Measurements from ENCODE around the gene GALNT10.
A peak's percentile ranks its signal among the peaks of the same experiment; 100 is the strongest.

The GALNT10 gene

DNA sequence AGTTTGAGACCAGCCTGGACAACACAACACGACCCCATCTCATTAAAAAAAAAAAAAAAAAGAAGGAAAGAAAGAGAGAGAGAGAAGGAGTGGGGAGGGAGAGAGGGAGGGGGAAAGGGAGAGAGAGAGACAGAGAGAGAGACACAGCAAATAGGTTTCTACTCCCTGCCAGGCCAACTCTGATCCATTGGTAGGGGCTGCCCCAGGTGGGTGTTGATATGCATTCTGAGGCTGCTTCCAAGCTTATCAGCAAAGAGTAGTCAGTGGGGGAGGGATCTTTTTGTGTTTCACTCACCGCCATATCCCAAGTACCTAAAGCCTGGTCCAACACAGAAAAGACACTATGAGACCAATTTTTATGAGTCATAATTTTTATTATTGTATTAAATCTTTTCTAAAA lies 198.3 kb downstream of the GALNT10 start:
- no peak for DNase-seq

GRCh38 chr5:154390096-154390495 lies 199.6 kb downstream of the GALNT10 start:
- no peak for DNase-seq

DNA sequence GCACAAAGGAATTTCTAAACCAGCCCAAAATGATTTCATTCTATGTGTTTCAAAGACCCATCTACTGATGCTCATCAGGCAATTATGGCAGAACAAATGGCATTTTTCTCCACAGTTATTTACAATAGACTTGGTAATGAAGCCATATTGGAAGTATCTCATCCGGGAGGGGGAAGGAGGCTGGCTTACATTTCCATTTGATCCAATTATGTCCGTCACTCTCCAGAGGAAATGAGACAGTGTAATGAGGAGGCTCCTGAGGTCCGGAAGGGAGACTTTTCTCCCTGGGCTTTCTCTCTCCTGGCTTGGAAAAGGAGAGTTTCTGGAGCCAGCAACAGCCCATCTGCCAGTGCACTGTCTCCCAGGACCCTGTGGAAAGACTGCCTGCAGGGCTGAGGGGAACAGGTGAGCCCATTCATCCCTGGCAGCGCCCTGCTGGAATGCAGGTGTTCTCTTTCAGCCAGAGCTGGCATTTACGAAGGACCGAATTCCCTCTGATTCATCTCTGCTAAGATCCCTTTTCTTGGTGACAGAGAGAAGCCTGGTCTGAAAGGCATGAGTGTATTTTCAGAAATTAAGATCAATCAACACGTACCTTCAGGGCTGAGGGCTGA lies 200.3 kb downstream of the GALNT10 start:
- no peak for DNase-seq

- no peak for DNase-seq
These were observed 201.3 kb downstream of the GALNT10 start for GRCh38 chr5:154391788-154392187.

DNA sequence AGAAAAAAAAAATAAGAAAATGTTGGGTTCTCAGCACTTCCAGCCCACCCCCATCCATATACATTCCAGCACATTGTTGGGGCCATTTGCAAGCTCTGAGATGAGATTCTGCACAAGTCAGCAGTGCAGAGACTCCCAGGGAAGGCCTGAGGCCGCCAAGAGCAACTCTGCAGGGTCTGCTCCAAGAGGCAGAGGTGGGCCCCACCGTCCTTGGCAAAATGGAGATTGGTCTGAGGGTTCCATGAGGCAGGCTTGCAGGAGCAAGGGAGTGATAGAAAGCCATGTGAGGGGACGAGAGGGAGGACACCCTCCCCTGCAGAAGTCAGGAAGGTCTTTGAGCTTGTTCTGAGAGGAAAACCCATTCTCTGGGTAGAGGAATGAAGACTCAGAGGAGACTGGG lies 203.3 kb downstream of the GALNT10 start:
- DNase-seq, result no peak

DNA sequence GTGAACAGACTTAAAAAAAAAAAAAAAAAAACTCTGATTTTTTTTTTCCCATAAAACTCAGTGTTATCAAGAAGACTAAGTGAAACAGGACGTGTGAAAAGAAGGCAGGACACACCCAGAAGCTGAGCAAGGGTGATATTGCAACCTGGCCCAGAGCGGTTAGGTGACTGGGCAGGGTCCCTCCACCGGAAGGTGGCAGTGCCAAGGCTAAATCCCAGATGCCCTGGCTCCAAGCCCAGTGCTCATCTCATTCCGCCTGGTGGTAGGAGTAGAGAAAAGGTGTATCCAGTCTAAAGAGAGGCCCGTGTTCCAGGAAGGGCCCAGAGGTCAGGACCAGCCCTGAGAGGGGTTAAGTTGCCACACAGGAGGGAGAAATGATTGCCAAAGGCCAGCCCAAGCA lies 203.8 kb downstream of the GALNT10 start:
- no peak for DNase-seq

GRCh38 chr5:154395407-154396106 lies 205.0 kb downstream of the GALNT10 start:
- DNase-seq, result no peak

DNA sequence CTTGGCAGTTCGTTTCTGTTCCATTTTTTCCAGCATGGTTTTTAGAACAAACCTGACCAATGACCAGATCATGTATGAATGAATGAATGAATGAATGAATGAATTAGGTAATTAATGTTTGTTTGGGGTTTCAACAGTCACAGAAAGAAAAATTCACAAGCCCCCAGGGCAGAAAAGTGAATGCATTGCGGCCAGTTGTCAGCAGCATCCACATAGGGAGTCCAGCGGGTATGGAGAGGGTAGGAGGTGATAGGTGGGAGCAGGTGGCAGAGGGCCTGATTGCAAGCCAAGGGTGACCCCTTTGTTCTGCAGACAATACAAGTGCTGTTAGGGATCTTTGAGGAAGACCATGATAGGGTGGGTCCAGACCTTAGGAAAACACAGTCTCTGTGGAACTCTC lies 205.6 kb downstream of the GALNT10 start:
- DNase-seq, result no peak

- no peak for DNase-seq
These were observed 207.3 kb downstream of the GALNT10 start for GRCh38 chr5:154397652-154398406.

DNA sequence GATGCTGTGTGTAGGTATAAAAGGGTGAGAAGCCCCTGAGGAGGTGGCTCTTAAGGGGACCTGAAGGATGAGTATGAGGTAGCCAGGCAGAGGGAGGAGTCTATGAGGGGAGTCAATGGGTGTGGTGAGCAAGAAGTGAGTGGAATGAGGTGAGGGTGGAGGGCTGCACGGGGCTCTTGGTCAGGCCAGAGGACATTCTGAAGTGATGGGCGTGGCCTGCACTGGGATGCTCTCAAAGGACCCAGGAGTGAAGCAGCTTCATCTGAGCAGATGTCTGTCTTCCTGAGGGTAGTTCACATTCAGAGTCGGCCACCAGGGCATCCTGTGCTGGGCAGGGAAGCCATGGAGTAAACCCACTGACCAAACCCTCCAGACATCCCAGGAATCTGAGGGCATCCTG lies 210.1 kb downstream of the GALNT10 start:
- no peak for DNase-seq

DNA sequence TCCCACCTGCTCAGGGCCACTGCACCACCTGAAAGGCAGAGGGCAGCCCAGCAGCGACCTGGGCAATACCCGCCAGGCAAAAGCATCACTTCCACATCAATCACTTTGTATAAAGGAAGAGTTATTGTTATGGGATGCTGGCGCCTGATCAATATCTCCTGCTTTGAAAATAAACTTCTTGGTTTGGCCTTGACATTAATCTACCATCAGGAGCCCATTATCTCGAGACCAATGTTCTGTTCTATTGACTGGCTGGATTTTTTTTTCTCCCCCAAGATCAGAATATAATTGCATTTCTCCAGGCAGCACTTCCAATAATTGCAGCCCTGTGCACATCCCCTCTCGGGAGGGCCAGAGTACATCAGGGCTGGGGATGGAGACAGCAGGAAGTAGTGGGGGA lies 210.8 kb downstream of the GALNT10 start:
- DNase-seq, result no peak

GRCh38 chr5:154401931-154402330 lies 211.4 kb downstream of the GALNT10 start:
- no peak for DNase-seq

- no peak for DNase-seq
These were observed 212.1 kb downstream of the GALNT10 start for GRCh38 chr5:154402611-154403010.

- DNase-seq, result no peak
These were observed 212.7 kb downstream of the GALNT10 start for GRCh38 chr5:154403234-154403633.

GRCh38 chr5:154403776-154404387 lies 213.3 kb downstream of the GALNT10 start:
- no peak for DNase-seq

DNA sequence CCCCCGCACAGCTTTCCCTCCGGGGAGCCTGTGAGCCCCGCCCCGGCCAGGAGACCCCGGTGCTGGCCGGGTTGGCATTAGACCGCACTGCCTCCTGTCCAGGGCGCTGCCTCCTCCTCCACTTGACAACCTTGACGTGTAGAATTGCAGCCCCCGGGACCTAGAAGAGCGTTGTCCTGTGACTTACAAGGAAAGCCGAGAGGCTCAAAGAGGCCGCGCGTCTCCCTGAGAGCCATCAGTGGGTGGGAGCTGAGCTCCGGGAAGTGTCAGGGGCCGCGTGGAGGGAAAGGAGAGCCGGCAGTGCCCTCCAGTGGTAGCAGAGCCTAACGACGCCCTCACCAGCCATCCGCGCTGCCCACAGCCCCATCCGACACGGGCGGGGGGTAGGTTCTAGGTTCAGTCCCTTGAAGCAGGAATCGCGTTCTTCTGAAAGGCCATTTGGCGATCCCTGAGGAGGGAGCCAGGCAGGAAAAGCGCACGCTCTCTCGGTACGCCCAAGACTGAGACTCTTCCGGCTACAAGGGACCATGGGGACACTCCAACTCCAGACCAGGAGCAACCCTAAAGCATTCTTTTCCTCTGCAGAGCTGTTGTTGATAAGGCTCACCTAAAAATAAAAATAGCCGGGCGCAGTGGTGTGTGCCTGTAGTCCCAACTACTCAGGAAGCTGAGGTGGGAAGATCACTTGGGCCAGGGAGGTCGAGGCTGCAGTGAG lies 214.7 kb downstream of the GALNT10 start:
- peak; percentile 39 for DNase-seq

DNA sequence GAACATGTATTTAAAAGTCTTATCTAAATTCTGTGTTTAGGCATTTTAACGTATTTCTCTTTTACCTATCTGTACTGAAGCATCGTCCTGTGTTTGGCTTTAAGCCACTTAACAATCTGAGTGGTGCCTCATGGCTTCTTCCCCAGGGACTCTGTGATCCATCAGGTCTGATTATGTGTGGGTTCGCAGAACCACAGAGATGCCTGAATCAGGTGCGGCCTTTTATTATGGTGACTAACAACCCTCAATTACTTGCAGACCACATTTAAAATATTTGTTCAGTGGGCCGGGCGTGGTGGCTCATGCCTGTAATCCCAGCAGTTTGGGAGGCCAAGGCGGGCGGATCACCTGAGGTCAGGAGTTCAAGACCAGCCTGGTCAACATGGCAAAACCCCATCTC lies 215.7 kb downstream of the GALNT10 start:
- DNase-seq, result no peak

DNA sequence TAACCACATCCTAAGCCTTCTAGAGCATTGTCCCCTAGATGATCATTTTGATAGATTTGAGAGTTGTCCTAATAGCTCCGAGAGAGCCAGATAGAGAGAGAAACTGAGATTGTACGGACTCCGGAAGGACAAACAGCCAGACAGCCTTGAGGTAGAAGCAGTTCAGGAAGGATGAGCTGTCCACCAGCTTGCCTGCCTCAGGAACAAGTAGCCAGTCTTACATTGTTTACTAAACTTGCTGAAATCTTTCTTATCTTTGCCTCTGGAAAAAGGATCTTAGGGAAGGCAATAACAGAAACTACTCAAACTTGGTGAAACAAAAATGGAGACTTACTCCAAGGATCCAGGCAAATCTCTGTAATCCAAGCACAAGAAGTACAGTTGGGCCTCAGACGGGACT lies 216.3 kb downstream of the GALNT10 start:
- DNase-seq, result no peak

DNA sequence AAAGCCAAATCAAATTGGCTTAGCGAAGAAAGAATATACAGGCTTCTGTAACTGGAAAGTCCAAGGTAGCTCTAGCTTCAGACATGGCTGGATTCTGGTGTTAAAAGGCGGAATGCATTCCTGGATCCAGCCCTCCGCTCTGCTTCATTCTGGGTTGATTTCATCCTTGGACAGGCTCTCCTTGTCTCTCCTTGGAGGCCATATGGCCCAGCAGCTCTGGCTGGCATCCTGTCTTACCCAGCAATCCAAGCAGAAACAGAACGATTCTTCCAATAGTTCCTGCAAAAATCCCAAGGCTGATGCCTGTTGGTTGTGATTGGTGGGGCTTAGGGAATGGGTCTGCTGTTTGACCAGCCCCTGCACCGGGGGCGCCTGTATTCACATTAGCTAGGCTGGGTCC lies 218.3 kb downstream of the GALNT10 start:
- DNase-seq, result no peak

GRCh38 chr5:154409230-154409840 lies 218.8 kb downstream of the GALNT10 start:
- no peak for DNase-seq

GRCh38 chr5:154410008-154410407 lies 219.5 kb downstream of the GALNT10 start:
- no peak for DNase-seq

DNA sequence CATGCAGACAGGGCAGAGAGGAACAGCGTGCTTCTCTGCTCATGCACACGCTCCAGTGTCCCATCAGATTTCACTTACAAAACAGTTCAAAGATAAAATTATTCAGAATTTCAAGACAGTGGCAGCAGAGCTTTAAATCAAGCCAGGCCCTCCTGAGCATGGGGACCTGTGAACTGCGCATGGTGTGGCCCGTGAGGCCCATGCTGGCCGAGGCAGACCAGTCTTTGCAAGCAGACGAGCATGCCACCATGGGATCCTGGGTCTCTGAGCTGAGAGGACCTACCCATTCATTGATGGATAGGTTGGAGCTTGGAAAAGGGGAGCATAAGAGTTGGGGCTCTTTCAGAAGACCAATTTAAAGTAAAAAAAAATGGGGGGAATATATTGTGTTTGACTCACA lies 220.3 kb downstream of the GALNT10 start:
- no peak for DNase-seq

GRCh38 chr5:154411338-154411737 lies 220.8 kb downstream of the GALNT10 start:
- DNase-seq, result no peak

Measured in MV-4-11 (cell line).